Upper lobe of right lung (tissue), 1 donor: ENCODE data around the gene TIMM44. TPM values are rescaled to one million over a fixed set of nuclear protein-coding genes. Genes with fewer than 3 reads are reported as not detected.
"Not testable (repeated sequence)": the region's sequence is repeated elsewhere in the genome, so short reads cannot be mapped to it uniquely, and the experiment has no call there.

ENCODE experiments used
- ATAC-seq: fragments of 200-7000 bp; cut with Tn5 transposase; one replicate; pipeline ENCODE4 v1.9.1; 2020; ENCODE audit warnings: mild to moderate bottlenecking, moderate library complexity
- DNase-seq: peaks from one replicate; pipeline ENCODE4 v3.0.0-alpha.2; 2020
- H3K27ac ChIP-seq: fragments of 200-600 bp; one replicate; pipeline ENCODE4 v1.8.0; 2022
- H3K27me3 ChIP-seq: fragments of 200-600 bp; one replicate; pipeline ENCODE4 v1.8.0; 2022; ENCODE audit warnings: mild to moderate bottlenecking
- H3K36me3 ChIP-seq: fragments of 200-600 bp; one replicate; pipeline ENCODE4 v1.8.0; 2022
- H3K4me1 ChIP-seq: fragments of 200-600 bp; one replicate; pipeline ENCODE4 v1.8.0; 2022
- H3K4me3 ChIP-seq: fragments of 200-600 bp; one replicate; pipeline ENCODE4 v1.8.0; 2022; ENCODE audit warnings: mild to moderate bottlenecking
- H3K9me3 ChIP-seq: fragments of 200-600 bp; one replicate; pipeline ENCODE4 v1.8.0; 2022
- intact Hi-C: fragments of 100-400 bp; cut with DNase I; formaldehyde crosslinking; loops from one replicate; pipeline ENCODE4 v1.11.0; 2022
- total RNA-seq: library from RNA; stranded (reverse); fragmentation: NEBNext Ultra II Directional; extraction: Animal tissue kit (Norgen Biotek cat#: 25700); gene quantifications from one replicate; pipeline ENCODE4 v1.2.1, GENCODE V29; 2021
- TF ChIP-seq, protein P1 (sequence below): fragments of 200-600 bp; IDR thresholded peaks from one replicate; pipeline ENCODE4 v1.8.0; 2022; ENCODE audit warnings: antibody characterized with exemption
- donor health status: DM: no; HTN: yes; CAD: no; lungs with severe emphysema.

TIMM44 gene
- total RNA-seq, 1 donor from 2014 or later, result 49.8 TPM

DNA sequence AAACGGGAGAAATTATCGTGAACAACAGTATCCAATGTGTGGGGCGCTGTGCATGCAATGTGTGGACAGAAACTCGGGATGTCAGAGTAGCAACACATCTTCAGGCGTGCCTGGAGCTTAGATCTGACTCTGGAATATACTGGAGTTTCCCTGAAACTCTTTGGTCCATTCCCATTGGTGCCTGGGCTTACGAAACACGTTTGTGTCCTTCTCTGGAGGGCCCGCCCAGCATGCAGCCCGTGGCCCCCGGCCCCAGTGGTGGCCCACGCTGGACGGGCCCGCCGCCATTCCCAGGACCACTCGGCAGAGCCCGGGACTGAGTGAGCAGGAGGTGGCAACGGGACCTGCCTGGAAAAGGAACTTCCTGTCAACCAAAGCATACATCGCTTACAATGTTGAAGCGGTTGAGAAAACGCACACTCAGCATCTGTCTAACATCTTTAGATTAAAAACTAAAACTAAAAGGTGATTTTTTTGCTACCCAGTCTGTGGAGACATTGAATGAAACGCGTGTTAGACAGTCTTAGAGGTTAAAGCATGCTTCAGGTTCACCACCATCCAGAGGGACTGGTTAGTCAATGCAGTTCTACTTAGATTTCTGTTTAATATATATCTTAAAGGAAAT is 19.3 kb upstream of the TIMM44 start:
- Histone ChIP-seq H3K27me3 (no peaks in the 10 kb centered on the region), H3K9me3 (no peaks in the 10 kb centered on the region), H3K36me3 (peaks cover 72% of the 10 kb centered on the region), H3K4me1 (no peaks in the 10 kb centered on the region), H3K27ac (no peak overlapping the region), H3K4me3 (no peak overlapping the region)
- TF ChIP-seq, protein P1, sequence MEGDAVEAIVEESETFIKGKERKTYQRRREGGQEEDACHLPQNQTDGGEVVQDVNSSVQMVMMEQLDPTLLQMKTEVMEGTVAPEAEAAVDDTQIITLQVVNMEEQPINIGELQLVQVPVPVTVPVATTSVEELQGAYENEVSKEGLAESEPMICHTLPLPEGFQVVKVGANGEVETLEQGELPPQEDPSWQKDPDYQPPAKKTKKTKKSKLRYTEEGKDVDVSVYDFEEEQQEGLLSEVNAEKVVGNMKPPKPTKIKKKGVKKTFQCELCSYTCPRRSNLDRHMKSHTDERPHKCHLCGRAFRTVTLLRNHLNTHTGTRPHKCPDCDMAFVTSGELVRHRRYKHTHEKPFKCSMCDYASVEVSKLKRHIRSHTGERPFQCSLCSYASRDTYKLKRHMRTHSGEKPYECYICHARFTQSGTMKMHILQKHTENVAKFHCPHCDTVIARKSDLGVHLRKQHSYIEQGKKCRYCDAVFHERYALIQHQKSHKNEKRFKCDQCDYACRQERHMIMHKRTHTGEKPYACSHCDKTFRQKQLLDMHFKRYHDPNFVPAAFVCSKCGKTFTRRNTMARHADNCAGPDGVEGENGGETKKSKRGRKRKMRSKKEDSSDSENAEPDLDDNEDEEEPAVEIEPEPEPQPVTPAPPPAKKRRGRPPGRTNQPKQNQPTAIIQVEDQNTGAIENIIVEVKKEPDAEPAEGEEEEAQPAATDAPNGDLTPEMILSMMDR, result no peak
- ATAC-seq (no peak), DNase-seq (no peak)
- intact Hi-C loops, result no loop called here

DNA sequence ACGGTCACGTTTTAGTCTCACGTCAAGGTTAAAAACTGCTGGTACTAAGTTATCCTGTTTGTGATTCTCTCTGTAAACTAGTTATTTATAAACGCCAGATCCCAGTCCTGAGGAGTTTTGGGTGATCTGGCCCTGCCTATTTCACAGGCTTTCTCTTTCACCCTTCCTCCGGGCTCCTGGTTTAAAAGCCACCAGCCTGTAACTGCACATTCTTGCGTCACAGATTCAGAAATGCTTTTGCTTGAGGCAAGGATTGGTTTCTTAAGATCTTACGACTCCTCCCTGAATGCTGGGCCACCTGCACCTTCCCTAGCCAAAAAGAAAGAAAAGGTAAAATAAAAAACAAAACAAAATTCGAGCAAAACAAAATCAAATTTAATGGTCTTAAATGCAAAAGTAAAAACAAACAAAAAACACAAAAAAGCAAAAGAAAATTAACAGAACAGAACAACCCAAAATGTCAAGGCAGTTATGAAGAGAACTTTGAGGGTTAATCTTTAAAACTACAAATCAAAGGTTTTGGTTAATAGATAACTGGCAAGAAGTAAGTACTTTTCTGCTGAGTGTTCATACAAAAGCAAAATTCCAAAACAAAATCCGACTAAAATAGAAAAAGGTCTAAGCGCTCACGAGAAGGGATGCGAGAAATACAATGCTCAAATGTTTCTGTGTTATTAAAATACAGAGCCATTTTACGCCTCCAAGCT is 18.6 kb upstream of the TIMM44 start:
- H3K9me3 ChIP-seq, result no peaks in the 10 kb centered on the region
- H3K27me3 ChIP-seq, result no peaks in the 10 kb centered on the region
- DNase-seq (no peak), ATAC-seq (no peak)
- peaks cover 66% of the 10 kb centered on the region for H3K36me3 ChIP-seq
- H3K27ac ChIP-seq, result no peak overlapping the region
- H3K4me3 ChIP-seq, result no peak overlapping the region
- TF ChIP-seq, protein P1, result no peak
- intact Hi-C loops, result no loop called here
- no peaks in the 10 kb centered on the region for H3K4me1 ChIP-seq

DNA sequence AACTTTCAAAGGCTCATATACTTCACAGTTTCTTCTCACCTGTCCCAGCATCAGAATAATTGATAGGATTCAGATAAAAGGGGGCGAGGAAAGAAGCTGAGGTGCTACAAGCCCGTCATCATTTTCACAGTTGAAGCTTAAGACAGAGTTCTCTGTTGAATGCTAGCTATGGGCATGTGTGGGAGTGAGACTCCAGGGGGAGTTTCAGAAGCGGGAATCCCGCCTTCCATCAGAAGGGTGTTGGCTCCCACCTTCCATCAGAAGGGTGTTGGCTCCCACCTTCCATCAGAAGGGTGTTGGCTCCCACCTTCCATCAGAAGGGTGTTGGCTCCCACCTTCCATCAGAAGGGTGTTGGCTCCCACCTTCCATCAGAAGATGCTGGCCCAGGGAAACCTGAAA is 17.6 kb upstream of the TIMM44 start:
- DNase-seq, H3K4me3 ChIP-seq, ATAC-seq, intact Hi-C loops, H3K27me3 ChIP-seq, H3K4me1 ChIP-seq, H3K9me3 ChIP-seq, H3K27ac ChIP-seq: not testable (repeated sequence)
- H3K36me3 ChIP-seq, result peaks cover 56% of the 10 kb centered on the region

DNA sequence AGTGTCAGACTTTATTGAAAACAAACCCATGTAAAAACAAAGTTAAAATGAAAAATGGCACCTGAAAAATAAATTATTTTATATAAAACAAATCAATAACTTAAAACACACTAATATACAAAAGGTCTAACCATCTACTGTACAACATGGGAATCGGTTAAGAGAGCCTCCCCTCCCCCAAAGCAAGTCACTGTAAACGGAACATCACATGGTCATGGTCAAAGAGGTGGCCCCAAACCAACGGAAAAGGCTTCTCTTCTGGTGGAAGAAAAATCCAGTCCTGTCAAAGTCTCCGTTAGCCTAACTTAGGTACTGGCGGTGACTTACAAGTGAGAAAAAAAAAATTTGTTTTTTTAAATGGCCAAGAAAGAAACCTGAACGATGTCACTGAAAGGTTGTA is 15.7 kb upstream of the TIMM44 start:
- TF ChIP-seq, protein P1, result no peak
- H3K9me3 ChIP-seq, result no peaks in the 10 kb centered on the region
- intact Hi-C loops, result no loop called here
- H3K27ac ChIP-seq, result no peak overlapping the region
- no peaks in the 10 kb centered on the region for H3K4me1 ChIP-seq
- ATAC-seq (no peak), DNase-seq (no peak)
- H3K27me3 ChIP-seq, result no peaks in the 10 kb centered on the region
- H3K4me3 ChIP-seq, result no peak overlapping the region
- peaks cover 41% of the 10 kb centered on the region for H3K36me3 ChIP-seq

DNA sequence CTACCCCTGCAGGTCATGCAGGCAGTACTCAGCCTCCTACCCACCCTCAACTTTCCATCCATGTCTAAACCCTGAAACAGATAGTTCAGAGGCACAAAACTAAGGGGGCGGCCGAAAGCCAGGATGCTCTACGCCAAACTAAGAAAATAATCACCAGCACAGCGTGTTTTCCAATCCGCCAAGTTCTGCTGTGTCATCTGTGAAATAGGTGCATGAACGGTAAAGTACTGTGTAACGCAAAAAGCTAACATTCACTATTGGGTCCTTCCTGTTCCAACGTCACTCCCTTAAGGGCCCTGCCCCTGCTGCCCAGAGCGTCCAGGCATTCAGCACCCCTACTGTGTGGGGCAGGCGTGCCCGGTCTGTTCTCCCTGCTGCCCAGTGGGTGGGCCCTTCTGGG is 12.2 kb upstream of the TIMM44 start:
- H3K36me3 ChIP-seq, result peaks cover 7% of the 10 kb centered on the region
- intact Hi-C loops, result no loop called here
- no peaks in the 10 kb centered on the region for H3K9me3 ChIP-seq
- no peaks in the 10 kb centered on the region for H3K27me3 ChIP-seq
- H3K4me1 ChIP-seq, result peaks cover 5% of the 10 kb centered on the region
- no peak overlapping the region for H3K4me3 ChIP-seq
- TF ChIP-seq, protein P1, result no peak
- ATAC-seq (no peak), DNase-seq (no peak)
- H3K27ac ChIP-seq, result no peak overlapping the region

DNA sequence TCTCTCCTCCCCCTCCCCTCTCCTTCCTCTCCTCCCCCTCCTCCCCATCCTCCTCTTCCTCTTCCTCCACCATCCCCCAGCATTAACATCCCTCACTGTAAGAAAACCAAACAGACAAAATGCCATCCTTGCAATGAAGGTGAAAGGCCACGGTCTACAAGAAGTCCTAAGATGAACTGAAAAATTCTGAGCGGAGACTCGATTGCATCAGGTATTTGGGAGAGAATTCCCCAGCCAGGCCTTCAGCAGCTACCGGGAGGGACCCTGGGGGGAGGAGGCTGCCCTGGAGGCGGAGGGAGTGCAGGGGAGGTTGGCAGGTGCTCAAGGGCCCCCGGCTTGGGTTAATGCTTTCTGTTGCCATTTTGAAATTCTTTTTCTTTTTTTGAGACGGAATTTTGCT is 10.1 kb upstream of the TIMM44 start:
- peaks cover 5% of the 10 kb centered on the region for H3K4me1 ChIP-seq
- no peaks in the 10 kb centered on the region for H3K36me3 ChIP-seq
- TF ChIP-seq, protein P1, result no peak
- intact Hi-C loops, result no loop called here
- DNase-seq (no peak), ATAC-seq (no peak)
- H3K27me3 ChIP-seq, result no peaks in the 10 kb centered on the region
- H3K4me3 ChIP-seq, result no peak overlapping the region
- no peak overlapping the region for H3K27ac ChIP-seq
- H3K9me3 ChIP-seq, result no peaks in the 10 kb centered on the region
